IPS DF 19.7 (cell line): ENCODE measurements around the gene KLRK1.
"Not testable (repeated sequence)": the region's sequence is repeated elsewhere in the genome, so short reads cannot be mapped to it uniquely, and the experiment has no call there.

Experiments used
- DNase-seq: peaks from one replicate; pipeline ENCODE4 v3.0.0-alpha.2; 2013; ENCODE audit warnings: low read depth, low spot score

Gene KLRK1

DNA sequence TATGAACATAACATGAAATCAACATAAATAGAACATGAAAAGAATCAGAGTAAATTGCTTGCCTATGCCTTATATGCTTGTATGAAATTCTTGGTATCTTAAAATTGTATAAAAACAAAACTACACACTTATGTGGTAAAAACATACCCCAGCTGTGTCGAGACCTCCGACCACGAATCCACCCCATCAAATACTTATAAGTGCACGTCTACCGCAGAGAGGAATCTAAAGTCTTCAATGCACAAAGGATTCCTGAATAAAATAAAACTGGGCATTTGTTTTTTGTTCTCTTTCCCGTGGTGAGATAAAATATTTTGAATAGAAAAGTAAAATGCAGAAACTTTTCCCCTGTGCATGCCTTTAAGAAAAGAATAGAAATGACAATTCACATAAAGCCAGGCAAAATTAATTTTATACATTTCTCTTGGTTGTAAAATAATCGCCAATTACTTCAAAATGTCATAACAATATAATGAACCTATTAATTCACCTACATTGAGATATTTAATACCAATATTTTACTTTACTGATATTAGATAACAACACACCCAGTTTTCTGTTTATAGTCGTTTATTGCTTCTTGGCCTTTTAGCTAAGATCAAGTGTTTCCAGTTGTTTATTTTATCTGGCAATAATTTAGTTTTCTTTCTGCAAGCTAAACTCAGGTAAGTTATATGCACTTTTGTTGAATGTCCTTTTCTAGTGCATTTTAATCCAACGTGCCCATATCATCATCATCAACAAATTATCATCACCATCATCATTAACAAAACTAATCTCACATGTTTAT lies 1.0 kb downstream of the KLRK1 start:
- DNase-seq = no peak

DNA sequence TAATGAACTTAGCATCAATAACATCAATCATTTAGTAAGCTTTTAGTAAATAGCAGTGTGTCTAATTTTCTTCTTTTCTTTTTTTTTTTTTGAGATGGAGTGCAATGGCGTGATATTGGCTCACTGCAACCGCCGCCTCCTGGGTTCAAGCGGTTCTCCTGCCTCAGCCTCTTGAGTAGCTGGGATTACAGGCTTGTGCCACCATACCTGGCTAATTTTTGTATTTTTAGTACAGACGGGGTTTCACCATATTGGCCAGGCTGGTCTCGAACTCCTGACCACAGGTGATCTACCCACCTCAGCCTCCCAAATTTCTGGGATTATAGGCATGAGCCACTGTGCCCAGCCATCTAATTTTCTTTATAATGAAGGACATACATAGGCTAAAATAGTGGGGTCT lies 2.3 kb downstream of the KLRK1 start:
- not testable (repeated sequence) for DNase-seq

DNA sequence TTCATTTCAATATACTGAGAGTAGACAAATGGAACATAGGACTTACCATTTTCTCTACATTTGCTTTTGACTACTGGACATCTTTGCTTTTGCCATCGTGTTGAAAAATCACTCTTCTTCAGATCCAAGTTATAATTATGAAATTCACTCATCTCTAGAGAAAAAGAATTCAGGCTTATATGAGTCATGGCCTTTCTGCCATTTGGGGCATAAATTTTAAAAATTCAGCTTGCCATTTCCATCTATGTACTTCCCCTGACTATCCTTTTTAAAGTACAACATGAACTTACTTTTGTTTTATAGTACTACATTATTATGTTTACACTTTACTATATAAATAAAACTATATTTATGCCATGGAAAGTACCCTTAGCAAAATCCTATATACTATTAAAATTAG lies 3.0 kb downstream of the KLRK1 start:
- no peak for DNase-seq

DNA sequence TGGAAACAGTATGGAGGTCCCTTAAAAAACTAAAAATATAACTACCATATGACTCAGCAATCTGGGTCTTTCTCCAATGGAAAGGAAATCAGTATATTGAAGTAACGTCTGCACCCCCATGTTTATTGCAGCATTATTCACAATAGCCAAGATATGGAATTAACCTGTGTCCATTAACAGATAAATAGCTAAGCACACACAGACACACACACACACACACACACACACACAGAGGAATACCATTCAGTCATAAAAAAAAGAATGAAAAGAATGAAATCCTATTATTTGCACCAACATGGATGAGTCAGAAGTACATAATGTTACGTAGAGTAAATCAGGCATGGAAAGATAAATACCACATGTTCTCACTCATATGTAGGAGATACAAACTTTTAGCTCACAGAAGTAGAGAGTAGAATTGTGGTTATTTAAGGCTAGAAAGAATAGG lies 4.7 kb downstream of the KLRK1 start:
- no peak for DNase-seq

DNA sequence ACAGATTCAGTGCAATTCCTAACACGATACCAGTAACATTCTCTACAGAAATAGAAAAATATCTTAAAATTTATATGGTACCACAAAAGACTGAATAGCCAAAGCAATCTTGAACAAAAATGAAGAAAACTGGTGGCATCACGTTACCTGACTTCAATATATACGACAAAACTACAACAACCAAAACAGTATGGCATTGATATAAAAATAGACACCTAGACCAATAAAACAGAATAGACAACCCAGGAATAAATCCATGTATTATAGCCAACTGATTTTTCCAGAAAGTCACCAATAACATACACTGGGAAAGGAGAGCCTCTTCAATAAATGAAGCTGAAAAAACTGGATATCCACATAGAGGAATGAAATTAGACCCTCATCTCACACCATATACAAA lies 5.7 kb downstream of the KLRK1 start:
- no peak for DNase-seq

DNA sequence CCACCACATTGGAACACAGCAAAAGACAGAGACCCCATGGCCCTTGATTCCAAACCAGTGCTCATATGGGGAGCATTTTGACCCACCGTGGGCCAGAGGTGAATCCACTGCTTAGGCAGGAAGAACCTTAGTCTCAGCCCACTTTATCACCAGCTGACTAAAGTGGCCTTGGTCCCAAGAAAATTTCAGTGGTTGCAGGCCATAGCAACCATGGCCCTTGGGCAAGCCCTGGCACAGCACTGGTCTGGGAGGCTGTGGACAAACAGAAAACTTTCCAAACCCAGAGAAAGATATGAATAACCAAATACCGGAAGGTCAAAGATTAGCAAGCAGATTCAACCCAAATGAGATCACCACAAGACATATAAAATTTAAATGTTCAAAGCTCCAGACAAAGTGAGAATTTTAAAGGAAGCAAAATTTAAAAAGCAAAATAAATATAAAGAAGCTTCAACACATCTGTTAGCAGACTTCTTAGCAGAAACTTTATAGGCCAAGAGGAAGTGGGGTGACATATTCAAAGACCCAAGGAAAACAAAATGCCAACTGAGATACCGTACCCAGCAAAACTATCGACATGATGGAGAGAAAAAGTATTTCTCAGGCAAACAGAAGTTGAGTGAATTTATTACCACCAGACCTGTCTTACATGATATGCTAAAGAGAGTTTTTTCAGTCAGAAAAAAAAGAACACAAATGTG lies 7.8 kb downstream of the KLRK1 start:
- no peak for DNase-seq

DNA sequence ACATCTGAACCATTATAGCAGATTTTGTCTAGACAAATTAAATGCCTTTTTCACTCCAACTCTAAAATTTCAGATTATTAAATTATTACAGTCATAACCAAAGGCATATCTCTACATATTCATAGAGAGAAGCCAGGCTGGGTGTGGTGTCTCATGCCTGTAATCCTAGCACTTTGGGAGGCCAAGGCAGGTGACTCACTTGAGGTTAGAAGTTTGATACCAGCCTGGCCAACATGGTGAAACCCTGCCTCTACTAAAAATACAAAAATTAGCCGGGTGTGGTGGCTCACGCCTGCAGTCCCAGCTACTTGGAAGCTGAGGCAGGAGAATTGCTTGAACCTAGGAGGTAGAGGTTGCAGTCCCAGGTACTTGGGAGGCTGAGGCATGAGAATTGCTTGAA lies 11.1 kb downstream of the KLRK1 start:
- DNase-seq = not testable (repeated sequence)

DNA sequence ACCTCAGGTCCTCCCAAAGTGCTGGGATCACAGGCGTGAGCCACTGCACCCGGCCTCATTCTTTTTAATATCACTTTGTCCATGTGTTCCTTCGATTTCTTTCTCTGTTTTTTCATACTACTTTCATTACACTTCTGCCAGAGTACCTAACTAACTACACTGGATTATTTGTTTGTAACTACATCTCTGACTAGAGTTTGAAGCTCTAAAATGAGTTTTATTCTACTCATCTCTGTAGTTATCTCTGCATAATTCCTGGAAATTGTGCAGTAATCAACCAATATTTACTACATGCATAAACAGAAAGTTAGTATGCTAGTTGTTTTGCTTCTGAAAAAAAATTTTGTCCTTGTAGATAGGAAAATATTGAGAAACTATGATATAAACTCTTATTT lies 15.2 kb downstream of the KLRK1 start:
- DNase-seq = no peak

DNA sequence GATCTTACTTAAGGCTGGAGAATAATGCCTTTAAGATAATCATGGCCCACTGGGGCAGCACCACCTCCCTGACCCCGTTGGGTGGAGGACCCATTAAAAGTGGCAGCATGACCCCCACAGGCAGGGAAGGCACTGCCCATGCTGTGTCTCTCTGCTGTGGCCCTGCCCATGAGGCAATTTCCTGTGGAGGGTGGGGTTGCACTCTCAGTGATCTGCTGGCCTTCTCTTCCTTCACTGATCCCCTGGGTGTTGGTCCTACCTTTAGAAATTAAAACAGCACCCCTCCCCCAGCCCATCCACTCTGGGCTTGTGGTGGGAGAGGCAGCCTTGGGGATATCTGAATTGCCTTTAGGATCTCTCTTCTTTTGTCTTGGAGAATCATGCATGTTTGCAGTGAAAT lies 17.3 kb downstream of the KLRK1 start:
- DNase-seq = no peak

DNA sequence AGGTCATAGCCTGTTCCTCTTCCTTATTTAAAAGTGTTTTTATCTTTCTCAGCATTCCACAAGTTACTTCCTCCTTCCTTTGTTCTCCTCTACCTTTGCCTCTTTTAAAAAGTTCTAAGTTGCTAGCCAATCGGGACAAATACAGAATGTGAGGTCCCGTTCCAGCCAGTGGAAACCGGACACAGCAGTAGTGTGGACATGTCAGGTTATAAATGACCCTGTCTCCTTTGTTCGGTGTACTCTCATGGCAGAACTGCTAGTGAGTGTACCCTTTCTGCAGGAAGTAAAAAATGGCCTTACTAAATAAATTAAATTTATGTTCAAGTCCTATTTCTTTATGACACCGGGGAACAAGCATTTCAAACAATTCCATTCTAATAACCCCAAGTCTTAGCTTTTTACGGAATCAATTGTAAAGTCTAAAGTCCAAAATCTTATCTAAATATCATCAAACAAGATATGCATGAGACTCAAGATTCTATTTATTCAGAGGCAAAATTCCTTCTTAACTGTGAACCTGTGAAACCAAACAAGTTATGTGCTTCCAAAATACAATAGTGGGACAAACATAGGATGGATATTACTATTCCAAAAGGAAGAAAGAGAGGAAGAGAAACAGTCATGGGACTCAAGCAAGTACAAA lies 17.8 kb downstream of the KLRK1 start:
- not testable (repeated sequence) for DNase-seq

DNA sequence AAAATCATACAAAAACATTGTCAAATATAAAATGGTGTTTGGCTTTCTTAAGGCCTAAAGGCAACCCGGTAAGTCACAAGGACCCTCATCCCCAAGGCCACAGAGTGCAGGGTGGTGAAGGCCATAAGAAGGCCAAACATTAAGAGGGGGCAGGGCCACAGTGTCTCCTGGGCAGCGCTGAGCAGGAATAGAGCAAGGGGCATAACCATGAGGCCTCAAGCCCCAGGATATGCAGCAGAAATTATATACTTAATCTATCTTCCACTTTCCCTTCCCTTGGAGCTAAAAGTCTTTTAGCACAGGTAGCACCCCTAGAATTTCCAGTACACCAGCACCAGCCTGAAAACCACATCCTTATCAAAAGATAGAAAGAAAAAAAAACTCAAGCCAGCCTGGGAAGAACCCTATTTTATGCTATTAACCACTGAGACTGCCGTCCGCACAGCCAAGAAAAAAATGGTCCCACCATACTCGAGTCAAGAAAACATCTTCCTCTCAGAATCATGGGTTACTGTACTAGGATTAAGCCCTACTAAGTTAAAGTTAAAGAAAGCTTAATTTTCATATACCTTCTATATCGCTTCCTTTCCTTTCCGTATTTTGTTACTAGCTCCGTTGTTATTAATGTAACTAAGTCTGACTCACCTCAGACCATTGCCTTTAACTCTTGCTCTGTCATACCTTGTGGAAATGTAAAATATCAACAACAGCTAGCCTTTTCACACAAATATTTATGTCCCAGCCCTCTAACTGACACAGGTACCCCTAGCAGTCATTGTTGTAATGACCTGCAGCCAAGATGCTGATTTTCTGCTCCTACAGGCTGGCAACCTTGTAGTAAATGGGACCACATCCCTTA lies 20.1 kb downstream of the KLRK1 start:
- DNase-seq = no peak

DNA sequence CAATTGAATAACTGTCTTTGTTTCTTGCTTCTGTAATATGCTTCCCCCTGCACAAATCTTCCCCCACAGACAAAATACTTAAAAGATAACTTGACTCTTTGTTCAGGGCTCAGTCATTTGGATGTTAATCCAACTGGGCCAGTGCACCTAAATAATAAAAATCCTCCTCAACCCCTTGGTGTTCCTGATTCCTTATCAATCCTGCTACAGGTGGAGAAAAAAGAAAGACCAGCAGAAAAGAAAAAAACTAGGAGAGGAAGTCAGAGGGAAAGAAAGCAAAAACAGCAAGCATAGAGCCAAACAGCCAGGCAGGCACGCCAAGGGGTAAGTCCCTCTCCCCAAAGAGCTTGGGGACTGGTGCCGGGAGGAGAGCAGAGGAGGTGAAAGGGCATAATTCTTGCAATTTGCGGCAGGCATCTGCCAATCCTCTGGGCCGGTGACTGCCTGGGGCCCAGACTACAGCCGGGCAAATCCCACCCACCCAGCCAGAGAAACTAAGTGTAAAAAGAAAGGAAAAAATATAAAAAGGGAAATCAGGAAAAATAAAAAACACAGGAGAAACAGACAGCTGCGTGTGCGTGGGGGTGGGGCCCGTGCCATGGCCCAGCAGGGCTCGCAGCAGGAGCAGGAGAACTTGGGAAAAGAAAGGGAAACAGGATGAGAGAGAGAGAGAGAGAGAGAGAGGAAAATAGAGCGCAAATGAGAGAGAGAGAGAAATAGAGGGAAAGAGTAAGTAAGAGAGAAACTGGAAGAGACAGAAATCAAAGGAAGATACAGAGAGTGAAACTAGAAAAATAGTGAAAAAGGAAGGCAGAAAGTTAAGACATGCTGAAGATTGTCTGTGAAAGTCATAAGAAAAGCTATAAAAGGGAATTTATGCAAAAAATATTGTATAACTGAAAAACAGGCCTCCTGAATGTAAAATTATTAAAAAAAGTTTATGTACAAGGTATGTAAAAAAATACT lies 21.4 kb downstream of the KLRK1 start:
- DNase-seq = no peak

DNA sequence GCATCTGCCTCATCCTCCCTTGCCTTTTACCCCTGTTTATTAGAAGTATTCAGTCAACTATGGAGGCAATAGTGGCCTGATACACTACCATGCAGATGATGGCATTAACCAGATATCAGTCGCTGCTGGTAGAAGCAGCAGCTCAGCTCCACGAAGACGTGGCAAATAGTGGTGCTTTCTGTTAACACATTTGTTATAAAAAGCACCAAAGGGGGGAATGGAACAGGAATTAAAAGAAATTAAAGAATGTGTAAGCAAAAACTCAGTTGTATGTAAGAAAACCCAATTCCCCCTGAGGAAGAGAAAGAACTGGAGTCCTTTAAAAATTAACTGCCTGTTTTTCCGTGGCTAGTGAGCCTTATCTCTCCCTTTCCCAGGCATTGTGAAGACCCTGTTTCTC lies 22.1 kb downstream of the KLRK1 start:
- DNase-seq = not testable (repeated sequence)

DNA sequence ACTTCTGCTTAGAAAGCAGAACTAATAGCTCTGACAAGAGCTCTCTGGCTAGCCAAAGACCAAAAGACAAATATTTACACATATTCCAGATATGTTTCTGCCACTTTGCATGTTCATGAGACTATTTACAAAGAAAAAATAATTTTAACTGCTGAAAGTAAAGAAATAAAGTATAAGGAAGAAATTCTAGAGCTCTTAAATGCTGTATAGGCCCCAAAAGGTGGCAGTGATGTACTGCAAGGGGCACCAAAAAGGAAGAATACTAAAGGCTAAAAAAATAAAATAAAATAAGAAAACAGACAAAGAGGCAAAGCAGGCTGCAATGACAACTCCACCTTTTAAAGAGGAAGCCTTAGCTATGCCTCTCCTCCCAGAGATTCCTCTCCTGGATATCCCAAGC lies 23.0 kb downstream of the KLRK1 start:
- DNase-seq = no peak

DNA sequence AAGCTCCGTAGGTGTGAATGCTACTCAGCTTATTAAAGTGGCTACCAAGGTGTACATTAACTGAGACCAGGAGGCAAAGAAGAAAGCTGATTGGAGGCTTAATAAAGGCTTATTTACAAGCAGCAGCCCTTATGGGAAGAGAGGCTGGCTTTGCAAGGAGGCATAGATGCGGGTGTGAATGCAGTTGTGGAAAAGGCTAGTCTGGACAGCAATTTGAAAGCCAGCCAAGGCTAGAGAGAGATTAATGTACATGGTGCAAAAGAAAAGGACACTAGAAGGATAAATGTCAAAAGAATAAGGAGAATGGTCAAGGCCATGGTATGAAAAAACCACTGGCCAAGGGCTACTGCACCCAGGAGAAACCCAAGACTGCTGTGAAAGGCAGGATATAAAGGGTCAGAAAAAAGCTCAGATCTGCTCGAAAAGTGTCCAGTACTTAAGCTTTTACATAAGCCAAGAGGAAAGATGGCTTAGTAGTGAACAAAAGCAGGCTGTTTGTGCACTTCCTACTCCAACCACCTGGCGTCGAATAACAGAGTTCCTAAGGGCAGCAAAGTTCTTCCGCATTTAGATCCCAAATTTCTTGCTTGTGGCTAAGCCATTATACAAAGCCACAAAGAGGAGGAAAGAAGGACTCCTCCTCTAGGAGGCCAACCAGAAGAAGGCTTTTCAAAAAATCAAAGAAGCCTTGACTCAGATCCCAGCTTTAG lies 24.0 kb downstream of the KLRK1 start:
- DNase-seq = no peak

DNA sequence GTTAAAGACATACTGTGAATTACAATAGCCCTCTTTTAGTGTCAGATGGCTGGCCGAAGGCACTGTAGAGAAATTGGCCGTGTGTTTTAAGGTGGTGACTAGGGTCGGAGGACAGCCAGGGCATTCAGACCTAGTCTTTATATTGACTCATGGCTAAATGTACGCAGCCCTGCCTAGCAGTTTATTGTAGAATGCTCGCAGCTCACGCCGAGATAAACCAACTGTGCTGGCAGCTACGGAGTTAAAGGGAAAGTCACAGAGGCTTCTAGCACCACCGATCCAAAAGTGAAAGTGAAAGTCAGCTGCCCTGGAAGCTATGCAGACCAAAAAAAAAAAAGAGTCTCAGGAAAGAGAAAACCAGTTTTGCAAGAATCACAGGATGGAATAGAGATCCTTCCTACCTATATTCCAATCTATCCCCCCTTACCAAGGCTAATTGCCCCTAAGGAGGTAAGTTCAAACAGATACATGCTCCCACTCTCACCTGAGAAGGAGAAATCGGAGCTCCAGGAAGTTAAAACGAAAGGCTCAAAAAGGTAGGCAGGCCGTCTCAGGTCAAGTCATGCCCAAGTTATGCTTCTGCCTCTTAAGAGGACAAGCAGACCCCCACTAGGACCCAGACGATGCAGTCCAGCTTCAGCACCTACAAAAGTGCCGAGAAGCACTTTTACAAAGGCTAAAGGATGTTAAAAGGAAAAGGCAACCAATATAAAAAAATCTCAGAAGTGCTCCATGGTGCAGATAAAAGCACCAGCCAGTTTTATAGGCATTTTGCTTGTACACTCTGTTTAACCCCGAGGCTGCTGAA lies 24.8 kb downstream of the KLRK1 start:
- DNase-seq = peak; percentile 57

DNA sequence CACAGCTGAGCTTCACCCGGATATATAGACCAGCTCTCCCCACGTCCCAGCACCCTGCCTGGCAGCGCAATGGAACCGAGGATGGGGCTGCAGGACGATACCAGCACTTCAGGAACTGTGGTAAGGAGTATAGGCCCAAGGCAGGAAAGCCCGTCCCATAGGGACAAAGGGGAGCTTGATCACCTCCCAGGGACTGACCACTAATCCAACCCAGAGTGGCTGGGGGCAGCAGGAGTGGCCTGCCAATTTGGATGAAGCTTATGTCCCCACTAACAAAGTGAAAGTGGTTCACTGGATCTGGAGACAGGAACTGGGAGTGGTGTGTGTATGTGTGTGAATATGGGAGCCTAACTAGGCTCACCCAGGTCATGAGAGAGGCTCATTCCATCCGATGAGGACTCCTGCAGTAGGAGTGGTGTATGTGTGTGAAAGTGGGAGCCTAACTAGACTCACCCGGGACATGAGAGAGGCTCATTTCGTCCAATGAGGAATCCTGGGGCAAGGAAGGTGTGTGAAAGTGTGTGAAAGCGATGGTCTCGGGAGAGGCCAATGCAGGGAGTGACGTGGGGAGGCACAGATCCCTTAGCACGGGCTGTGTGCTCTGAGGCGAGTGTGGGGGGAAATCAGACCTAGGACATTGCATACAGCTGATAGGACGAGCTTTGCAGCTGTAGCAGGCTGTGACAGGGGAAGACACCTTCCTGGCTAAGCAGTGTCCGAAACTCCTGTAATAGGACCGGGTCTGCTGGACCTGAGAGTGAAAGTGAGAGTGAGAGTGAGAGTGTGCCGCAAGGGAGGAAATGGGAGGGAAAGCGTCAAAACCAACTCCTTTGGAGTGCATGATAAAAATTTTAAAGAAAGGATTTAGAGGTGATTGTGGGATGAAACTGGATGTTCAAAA lies 25.7 kb downstream of the KLRK1 start:
- DNase-seq = no peak

DNA sequence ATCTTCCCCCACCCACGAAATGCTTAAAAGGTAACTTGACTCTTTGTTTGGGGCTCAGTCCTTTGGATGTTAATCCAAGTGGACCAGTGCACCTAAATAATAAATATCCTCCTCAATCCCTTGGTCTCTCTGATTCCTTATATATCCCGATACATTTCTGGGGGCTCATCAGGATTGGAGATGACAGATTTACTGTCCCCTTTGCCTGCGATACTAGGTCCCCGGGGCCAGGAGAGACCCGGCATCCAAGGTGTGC lies 26.3 kb downstream of the KLRK1 start:
- DNase-seq = no peak
